Measurements from ENCODE around the gene OPN3. TPM values are rescaled to one million over a fixed set of nuclear protein-coding genes. Genes with fewer than 3 reads are reported as not detected.

The OPN3 gene
- polyA plus RNA-seq, 1 donor (not counting 4 experiments of a cell fraction or from before 2014, with no cell fraction given): 48.4 TPM

- Histone ChIP-seq H3K9ac (ENCODE audit: control insufficient read depth, extremely low read depth, insufficient read depth, low read length) (peak overlapping the region; percentile 61), H3K9me3 (ENCODE audit: control insufficient read depth, low read depth, low read length) (no peaks in the 10 kb centered on the region), H3K27me3 (ENCODE audit: control insufficient read depth, extremely low read depth, insufficient read depth, low read length) (no peaks in the 10 kb centered on the region), H3K4me2 (ENCODE audit: control insufficient read depth, extremely low read depth, insufficient read depth, low read depth, low read length) (peak overlapping the region; percentile 53), H3K27ac (ENCODE audit: control insufficient read depth, insufficient read depth, low read length) (peak overlapping the region; percentile 97), H3K4me3 (ENCODE audit: control insufficient read depth in 2 of 3, extremely low read depth in 1 of 3, insufficient read depth in 2 of 3, low read depth in 1 of 3, low read length in 3 of 3) (no peak overlapping the region), H3K4me1 (ENCODE audit: control insufficient read depth, extremely low read depth, insufficient read depth, low read length) (peaks cover 40% of the 10 kb centered on the region), H3K79me2 (ENCODE audit: control insufficient read depth, insufficient read depth, low read length) (no peaks in the 10 kb centered on the region), H4K20me1 (ENCODE audit: control insufficient read depth, extremely low read depth, insufficient read depth, low read length) (no peaks in the 10 kb centered on the region), H2AFZ (ENCODE audit: control insufficient read depth, low read length) (no peak overlapping the region), H3K9me1 (ENCODE audit: control insufficient read depth, extremely low read depth, insufficient read depth, low read length) (no peaks in the 10 kb centered on the region), H3K36me3 (ENCODE audit: control insufficient read depth in 2 of 2, extremely low read depth in 1 of 2, insufficient read depth in 2 of 2, low read length in 2 of 2) (peaks cover 3 to 5% of the 10 kb centered on the region in 2 experiments)
- FAIRE-seq (peak; percentile 84), DNase-seq (ENCODE audit: low read depth, low spot score) (peak; percentile 66)
- dilution Hi-C loops (cut with MboI; ENCODE audit: extremely low pct_ligation_motif_present, low sequenced_read_pairs): no loop called here
- TF ChIP-seq CTCF (optimal IDR thresholded peaks at IDR 0.05 in 1 of 3, IDR thresholded peaks at IDR 0.05 in 1 of 3, conservative IDR thresholded peaks at IDR 0.05 in 1 of 3; ENCODE audit: extremely low read depth in 1 of 3, insufficient read depth in 2 of 3, low read length in 3 of 3) (no peak), EZH2 (IDR thresholded peaks at IDR 0.05; ENCODE audit: low read length) (no peak)
Observed at GRCh38 chr1:241591317-241591716, 48.9 kb downstream of the OPN3 start.

DNA sequence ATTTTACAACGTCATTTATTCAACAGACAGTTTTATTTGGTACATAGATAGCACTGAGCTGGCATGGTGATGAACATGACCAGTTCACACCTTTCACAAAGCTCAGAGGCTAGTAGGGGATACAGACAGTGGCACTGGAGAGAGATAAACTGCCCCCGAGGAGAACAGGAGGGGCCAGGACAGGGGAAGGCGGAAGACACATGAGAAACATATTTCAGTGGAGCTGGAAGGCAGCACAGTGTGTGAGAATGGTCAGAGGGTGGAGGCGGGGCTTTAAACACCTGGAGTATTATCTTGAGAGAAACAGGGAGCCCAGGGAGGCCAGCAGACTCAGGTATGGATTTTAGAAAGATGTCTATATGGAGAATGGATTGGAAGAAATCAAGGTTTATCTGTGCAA lies 49.5 kb downstream of the OPN3 start:
- Histone ChIP-seq H4K20me1 (ENCODE audit: control insufficient read depth, extremely low read depth, insufficient read depth, low read length) (no peaks in the 10 kb centered on the region), H3K4me2 (ENCODE audit: control insufficient read depth, extremely low read depth, insufficient read depth, low read depth, low read length) (peak overlapping the region; percentile 53), H3K9me3 (ENCODE audit: control insufficient read depth, low read depth, low read length) (no peaks in the 10 kb centered on the region), H3K4me3 (ENCODE audit: control insufficient read depth in 2 of 3, extremely low read depth in 1 of 3, insufficient read depth in 2 of 3, low read depth in 1 of 3, low read length in 3 of 3) (no peak overlapping the region), H2AFZ (ENCODE audit: control insufficient read depth, low read length) (peak overlapping the region; percentile 52), H3K4me1 (ENCODE audit: control insufficient read depth, extremely low read depth, insufficient read depth, low read length) (peaks cover 40% of the 10 kb centered on the region), H3K9me1 (ENCODE audit: control insufficient read depth, extremely low read depth, insufficient read depth, low read length) (no peaks in the 10 kb centered on the region), H3K79me2 (ENCODE audit: control insufficient read depth, insufficient read depth, low read length) (no peaks in the 10 kb centered on the region), H3K27me3 (ENCODE audit: control insufficient read depth, extremely low read depth, insufficient read depth, low read length) (no peaks in the 10 kb centered on the region), H3K36me3 (ENCODE audit: control insufficient read depth in 2 of 2, extremely low read depth in 1 of 2, insufficient read depth in 2 of 2, low read length in 2 of 2) (peaks cover 0 to 5% of the 10 kb centered on the region in 2 experiments), H3K27ac (ENCODE audit: control insufficient read depth, insufficient read depth, low read length) (peak overlapping the region; percentile 97), H3K9ac (ENCODE audit: control insufficient read depth, extremely low read depth, insufficient read depth, low read length) (peak overlapping the region; percentile 61)
- TF ChIP-seq CTCF (optimal IDR thresholded peaks at IDR 0.05 in 1 of 3, IDR thresholded peaks at IDR 0.05 in 1 of 3, conservative IDR thresholded peaks at IDR 0.05 in 1 of 3; ENCODE audit: extremely low read depth in 1 of 3, insufficient read depth in 2 of 3, low read length in 3 of 3): no peak
- no peak for TF ChIP-seq EZH2 (IDR thresholded peaks at IDR 0.05; ENCODE audit: low read length)
- DNase-seq (ENCODE audit: low read depth, low spot score): no peak
- no peak for FAIRE-seq
- dilution Hi-C loops (cut with MboI; ENCODE audit: extremely low pct_ligation_motif_present, low sequenced_read_pairs): no loop called here

Data from keratinocyte (primary cell).